NCI-H748 treated with DMSO at 0.1 percent for 48 hours (cell line): ENCODE data around the gene LKAAEAR1.

ENCODE experiments used
- DNase-seq: peaks from one replicate; lab custom pipeline; 2025; lab: John Stamatoyannopoulos, UW

LKAAEAR1 gene

GRCh38 chr20:64050261-64051032, 33.8 kb downstream of the LKAAEAR1 start:
- DNase-seq: no peak

- DNase-seq: no peak
These were observed 34.3 kb downstream of the LKAAEAR1 start for GRCh38 chr20:64049878-64050260.

GRCh38 chr20:64049060-64049877, 34.9 kb downstream of the LKAAEAR1 start, which contains the start of gene SOX18:
TSS of gene SOX18 (minus strand) at chr20:64049639. CDS start at chr20:64049516, 123 bp downstream.
- no peak for DNase-seq

GRCh38 chr20:64048402-64049044, 35.7 kb downstream of the LKAAEAR1 start:
- DNase-seq: no peak

- DNase-seq: no peak
These were observed 36.2 kb downstream of the LKAAEAR1 start for GRCh38 chr20:64047968-64048401.

- no peak for DNase-seq
These were observed 37.2 kb downstream of the LKAAEAR1 start for GRCh38 chr20:64047046-64047389.

- DNase-seq: no peak
These were observed 38.7 kb downstream of the LKAAEAR1 start for GRCh38 chr20:64045346-64046011.

GRCh38 chr20:64044484-64045247, 39.5 kb downstream of the LKAAEAR1 start:
- no peak for DNase-seq

GRCh38 chr20:64043768-64044167, 40.4 kb downstream of the LKAAEAR1 start:
- DNase-seq: no peak

- no peak for DNase-seq
These were observed 42.0 kb downstream of the LKAAEAR1 start for GRCh38 chr20:64042054-64042781.

GRCh38 chr20:64041781-64042053, 42.5 kb downstream of the LKAAEAR1 start:
- DNase-seq: no peak

GRCh38 chr20:64041040-64041780, 43.0 kb downstream of the LKAAEAR1 start:
- DNase-seq: no peak

GRCh38 chr20:64040231-64041039, 43.8 kb downstream of the LKAAEAR1 start:
- DNase-seq: no peak

GRCh38 chr20:64039293-64040160, 44.7 kb downstream of the LKAAEAR1 start:
- no peak for DNase-seq

- no peak for DNase-seq
These were observed 45.5 kb downstream of the LKAAEAR1 start for GRCh38 chr20:64038565-64039292.

GRCh38 chr20:64038224-64038564, 46.0 kb downstream of the LKAAEAR1 start:
- no peak for DNase-seq

- no peak for DNase-seq
These were observed 46.5 kb downstream of the LKAAEAR1 start for GRCh38 chr20:64037498-64038213.
